GM18498 (cell line): ENCODE data around the gene DDX51.
A peak's percentile ranks its signal among the peaks of the same experiment; 100 is the strongest.
"Not testable (repeated sequence)": the region's sequence is repeated elsewhere in the genome, so short reads cannot be mapped to it uniquely, and the experiment has no call there.

ENCODE experiments used
- ATAC-seq: cut with Tn5 transposase; IDR thresholded peaks from one replicate; pipeline ENCODE4 v1.9.1; 2021; ENCODE audit warnings: mild to moderate bottlenecking, moderate library complexity; ENCODE audit not compliant: unreplicated experiment

Gene DDX51

DNA sequence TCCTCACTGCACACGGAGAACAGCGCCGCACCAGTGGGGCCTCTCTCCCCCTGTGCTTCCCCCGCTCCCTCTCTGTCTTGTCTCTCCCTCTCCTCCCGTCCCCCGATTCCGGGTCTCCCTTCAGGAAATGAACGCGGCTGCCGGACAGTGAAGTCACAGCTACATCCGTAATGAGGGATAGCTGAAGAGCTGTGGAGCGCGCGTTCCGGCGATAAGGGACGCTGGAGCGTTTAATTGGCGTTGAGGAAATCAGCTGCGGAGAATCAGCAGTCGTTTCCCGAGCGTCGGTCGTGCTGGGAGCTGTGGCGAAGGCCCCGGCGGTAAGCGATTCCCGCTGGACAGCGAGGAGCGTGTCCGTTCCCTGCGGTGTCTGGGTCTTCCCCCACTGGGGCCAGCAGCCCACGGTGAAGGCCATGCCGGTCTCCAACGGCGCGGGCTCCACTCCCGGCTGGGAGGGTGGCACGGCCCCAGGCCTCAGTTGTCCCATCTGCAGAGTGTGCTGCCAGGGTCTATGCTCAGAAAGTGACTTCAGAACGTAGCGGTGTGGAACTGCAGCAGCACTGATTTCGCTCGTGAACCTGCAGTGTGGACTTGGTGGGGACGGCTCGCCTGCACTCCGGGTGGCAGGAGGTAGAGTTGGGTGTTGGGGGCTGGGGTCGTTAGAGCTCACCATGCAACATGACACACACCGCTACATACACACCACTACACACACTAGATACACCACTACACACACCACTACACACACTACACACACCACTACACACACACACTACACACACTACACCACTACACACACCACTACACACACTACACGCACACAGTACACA is 11.0 kb upstream of the DDX51 start:
- no peak for ATAC-seq

DNA sequence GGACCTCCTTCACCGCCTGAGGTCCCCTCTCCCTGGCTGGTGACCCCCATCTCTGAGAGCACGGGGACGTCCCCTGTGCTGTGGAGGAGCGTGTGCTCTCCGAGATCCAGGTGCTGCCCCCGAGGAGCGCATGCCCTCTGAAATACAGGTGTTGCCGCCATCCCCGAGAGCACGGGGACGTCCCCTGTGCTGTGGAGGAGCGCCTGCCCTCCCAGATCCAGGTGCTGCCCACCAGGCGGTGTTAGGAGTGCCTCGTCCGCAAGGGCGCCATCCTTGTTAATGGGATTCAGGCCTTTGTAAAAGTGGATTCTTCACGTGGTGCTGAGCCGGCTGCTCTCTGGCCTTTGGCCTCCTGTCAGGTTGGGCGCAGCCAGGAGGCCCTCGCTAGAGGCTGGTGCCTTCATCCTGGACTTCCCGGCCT is 10.2 kb upstream of the DDX51 start:
- peak; percentile 39 for ATAC-seq

DNA sequence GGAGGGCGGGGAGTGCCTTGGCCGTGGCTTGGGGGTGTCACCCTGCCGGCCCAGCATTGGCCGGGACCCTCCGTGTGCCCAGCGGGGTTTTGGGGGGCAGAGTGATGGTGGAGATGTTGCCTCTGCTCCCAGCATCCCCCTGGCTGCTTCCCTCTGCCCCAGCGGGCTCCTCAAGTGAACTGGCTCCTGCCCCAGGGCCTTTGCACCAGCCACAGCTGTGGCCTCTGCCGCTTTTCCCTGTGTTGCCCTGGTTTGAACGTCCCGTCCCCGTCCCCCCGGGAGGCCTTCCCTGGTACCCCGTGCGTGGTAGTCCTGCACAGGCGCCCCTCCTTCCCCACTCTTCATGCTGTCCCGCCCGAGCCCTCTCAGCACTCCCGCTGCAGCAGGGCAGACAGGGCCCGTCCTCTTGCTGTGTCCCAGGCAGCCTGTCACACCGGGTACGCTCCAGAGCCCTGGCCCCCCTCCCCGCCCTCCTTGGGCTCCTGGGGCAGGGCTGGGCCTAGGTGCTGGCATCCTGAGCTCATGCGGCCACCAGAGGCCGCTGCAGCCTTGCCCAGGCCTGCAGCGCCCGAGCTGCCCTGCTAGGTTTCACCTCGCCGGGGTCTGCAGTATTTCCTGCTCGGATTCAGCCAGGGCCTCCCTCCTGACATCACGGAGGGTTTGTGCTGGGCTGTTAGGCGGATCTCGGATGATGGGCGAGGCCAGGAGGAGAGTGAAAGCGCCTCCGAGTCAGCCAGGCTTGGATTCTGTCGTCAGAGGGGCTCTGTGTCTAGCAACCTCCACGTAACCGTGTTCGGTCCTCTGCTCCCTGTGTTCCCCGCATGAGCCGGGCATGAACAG is 9.6 kb upstream of the DDX51 start:
- ATAC-seq = peak; percentile 85

DNA sequence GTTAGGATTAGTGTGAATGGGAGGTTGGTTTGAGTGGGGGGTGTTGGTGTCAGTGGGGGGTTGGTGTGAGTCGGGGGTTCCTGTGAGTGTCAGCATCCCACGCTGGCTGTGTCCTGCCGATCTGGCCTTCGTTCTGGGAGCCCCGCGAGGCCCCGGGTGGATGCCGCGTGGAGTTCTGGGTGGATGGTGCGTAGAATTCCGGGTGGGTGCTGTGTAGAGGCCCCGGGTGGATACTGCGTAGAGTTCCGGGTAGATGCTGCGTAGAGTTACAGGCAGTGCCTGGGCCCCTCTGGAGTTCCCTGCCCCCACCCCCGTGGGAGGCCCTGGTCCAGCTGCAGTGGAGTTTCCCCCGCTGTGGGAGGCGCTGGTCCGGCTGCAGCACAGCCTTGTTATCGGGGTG is 8.8 kb upstream of the DDX51 start:
- ATAC-seq = no peak

DNA sequence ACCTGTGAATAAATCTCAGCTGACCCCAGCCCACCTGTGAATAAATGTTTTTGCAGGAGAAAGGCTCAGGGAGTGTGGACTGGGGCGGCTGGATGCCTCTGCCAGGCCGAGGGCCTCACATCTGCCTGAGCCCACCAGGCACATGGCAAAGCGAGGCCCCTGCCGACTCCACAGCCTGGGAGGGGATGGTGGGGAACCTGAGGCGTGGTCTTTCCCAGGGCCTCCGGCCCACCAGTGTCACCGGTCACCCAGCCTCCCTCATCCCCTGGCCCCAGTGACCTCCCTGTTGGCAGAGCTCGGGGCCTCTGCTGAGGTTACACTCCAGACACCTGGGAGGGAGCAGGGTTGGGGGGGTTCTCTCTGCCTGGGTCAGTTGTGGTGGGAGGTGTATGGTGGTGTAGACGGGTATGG is 8.3 kb upstream of the DDX51 start:
- ATAC-seq = no peak

DNA sequence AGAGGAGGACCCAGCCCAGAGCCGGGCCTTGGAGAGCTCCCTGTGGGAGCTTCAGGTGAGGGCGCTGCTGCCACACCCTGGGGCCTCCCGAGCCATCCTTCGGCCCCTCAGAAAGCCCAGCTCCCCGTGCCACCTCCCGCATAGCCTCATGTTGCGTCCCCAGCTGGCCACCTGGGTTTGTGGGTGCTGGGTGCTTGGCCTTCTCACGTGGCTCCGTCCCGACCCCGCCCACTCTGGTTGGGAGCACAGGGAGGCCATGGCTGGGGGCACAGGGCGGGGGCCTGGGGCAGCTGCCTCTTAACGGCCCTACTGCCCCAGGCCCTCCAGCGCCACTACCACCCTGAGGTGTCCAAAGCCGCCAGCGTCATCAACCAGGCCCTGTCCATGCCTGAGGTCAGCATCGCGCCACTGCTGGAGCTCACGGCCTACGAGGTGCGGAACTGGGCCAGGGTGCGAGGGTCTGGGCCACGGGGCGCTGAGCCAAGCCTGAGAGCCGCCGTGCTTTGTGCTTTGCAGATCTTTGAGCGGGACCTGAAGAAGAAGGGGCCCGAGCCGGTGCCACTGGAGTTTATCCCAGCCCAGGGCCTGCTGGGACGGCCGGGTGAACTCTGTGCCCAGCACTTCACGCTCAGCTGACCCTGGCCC is 7.8 kb upstream of the DDX51 start:
- no peak for ATAC-seq

DNA sequence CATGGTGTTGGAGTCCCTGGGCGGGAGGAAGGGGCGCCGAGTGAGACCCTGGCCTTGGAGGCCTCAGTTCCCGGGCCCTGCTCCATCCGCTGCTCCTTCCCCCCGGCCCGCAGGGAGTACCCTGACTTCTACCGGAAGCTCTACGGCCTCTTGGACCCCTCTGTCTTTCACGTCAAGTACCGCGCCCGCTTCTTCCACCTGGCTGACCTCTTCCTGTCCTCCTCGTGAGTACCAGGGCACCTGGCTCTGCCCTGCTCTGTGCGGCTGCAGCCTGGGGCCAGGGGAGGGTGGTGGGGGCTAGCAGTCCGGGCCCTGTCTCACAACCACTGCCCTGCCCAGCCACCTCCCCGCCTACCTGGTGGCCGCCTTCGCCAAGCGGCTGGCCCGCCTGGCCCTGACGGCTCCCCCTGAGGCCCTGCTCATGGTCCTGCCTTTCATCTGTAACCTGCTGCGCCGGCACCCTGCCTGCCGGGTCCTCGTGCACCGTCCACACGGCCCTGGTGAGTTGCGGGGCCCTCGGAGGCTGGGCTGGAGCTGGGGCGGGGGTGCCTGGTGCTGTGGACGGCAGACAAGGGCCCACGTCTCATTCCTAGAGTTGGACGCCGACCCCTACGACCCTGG is 7.1 kb upstream of the DDX51 start:
- ATAC-seq = no peak

DNA sequence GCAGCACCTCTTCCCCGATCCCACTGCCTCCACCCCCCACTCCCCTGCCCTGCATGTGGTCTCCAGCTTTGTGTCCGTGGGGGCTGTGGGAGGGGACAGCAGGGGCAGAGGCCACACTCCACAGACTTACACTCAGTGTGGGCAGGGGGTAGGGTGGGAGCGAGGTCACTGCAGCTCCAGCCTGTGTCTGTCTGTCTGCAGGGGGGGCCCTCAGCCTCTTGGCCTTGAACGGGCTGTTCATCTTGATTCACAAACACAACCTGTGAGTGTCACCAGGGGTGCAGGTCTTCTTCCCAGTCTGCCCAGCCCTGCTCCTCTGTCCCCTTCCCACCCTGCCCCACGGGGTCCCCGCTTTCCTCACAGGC is 6.6 kb upstream of the DDX51 start:
- no peak for ATAC-seq

DNA sequence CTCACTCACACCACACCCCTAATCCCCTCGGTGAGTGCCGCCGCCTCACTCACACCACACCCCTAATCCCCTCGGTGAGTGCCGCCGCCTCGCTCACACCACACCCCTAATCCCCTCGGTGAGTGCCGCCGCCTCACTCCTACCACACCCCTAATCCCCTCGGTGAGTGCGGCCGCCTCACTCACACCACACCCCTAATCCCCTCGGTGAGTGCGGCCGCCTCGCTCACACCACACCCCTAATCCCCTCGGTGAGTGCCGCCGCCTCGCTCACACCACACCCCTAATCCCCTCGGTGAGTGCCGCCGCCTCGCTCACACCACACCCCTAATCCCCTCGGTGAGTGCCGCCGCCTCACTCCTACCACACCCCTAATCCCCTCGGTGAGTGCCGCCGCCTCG is 5.4 kb upstream of the DDX51 start:
- not testable (repeated sequence) for ATAC-seq

DNA sequence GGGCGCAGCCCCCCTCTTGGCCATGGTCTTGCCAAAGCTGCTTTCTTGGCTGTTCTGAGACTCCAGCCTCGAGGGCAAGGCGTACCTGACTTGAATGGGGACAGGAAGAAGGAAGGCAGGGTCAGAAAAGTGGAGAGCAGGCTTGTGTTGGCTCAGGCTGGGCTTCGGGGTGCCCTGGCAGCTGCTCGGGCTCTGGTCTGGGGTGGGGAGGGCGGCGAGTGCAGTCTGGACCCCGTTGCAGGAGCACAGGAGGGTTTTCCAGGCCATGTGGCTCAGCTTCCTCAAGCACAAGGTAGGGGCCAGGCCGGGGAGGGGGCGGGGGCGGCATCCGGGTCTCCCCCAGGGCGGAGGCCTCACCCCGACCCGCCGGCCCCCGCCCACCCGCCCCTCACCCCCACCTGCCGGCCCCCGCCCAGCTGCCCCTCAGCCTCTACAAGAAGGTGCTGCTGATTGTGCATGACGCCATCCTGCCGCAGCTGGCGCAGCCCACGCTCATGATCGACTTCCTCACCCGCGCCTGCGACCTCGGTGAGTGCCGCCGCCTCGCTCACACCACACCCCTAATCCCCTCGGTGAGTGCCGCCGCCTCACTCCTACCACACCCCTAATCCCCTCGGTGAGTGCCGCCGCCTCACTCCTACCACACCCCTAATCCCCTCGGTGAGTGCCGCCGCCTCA is 4.4 kb upstream of the DDX51 start:
- no peak for ATAC-seq

DNA sequence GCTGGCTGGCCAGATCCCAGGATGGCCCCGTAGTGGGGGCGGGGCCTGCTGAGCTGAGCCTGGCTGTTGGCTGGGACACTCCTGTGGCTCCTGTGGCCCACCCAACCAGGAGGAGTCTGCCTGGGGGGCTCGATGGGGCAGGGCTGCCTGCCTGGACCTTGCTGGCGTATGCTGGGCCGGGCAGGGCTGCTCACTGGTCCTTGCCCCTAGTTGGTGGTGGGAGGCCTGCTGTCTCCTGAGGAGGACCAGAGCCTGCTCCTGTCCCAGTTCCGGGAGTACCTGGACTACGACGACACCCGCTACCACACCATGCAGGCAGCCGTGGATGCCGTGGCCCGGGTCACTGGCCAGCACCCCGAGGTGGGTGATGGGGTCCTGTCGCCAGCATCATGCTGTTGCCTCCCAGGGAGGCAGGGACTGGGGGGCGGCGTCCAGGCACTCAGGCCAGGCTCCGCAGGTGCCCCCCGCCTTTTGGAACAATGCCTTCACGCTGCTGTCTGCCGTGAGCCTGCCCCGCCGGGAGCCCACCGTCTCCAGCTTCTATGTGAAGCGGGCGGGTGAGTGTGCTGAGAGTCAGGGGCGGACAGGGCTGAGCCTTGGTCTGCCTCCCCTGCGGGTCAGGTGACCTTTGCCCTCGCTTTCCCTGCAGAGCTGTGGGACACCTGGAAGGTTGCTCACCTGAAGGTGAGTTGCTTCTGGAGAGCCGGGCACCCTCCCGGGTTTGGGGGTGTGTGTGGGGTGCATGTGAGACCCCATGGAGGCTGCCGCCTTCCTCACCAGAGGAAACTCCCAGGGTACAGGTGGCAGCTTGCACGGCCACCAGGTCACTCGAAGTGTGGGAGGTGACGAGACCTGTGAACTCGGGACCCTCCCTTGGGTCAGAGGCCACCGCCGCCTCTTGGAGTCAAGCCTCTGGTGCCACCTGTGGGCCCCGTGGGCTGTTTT is 3.6 kb upstream of the DDX51 start:
- ATAC-seq = no peak

DNA sequence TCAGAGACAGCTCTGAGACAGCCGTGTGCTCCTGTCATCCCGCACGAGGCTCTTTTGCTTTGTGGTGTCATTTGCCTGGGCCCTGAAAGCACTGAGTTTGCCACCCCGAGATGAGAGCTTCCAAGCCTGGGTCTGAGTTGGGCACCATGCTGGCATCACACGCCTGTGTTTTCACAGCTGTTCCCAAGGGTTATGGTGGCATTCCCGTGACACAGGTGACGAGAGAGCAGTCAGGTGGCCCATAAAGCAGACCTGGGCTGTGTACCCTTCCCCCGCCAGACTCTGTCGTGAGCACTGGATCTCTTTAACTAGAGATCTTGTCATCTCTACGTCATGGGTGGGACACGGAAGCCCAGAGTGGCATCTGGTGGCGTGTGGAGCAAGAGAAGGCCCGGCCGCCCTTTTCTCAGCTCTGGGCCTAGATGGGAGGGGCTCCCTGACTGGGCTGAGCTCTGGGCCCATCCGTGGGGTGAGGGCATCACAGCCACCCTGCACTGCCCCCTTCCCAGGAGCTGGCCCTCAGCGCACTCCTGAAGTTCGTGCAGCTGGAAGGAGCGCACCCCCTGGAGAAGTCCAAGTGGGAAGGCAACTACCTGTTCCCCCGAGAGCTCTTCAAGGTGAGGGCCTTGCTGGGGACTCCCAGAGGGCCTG is 2.8 kb upstream of the DDX51 start:
- no peak for ATAC-seq

DNA sequence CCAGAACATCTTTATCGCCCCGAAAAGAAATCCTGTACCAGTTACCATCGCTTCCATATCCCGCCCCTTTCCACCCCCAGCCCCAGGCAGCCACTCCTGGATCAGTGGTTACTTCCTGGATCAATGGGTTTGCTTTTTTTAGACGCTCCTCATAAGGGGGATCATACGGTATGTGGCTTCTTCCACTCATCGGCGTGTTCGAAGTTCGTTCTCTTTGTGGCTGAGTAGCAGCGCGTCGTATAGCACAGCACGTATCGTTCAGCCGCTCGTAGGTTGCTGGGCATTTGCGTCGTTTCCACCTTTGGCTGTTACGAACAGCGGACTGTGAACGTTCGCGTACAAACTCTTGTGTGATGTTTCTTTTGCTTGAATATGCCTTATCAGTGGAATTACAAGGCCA is 2.0 kb upstream of the DDX51 start:
- no peak for ATAC-seq

DNA sequence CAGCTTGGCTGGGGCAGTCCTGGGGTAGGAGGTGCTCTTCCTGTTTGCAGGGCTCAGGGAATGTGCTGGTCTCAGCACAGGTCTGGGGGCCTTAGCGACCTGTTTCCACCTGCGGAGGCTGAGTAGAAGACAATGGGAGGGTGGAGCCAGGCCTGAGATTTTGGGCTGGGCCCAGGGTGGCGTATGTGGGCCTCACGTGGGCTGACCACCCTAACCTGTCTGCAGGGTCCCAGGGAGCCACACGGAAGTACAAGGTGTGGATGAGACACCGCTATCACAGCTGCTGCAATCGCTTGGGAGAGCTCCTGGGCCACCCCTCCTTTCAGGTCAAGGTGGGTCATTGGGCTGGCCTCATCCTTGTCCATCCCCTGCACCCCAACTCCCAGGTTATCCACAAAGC is 1.2 kb upstream of the DDX51 start:
- no peak for ATAC-seq

DNA sequence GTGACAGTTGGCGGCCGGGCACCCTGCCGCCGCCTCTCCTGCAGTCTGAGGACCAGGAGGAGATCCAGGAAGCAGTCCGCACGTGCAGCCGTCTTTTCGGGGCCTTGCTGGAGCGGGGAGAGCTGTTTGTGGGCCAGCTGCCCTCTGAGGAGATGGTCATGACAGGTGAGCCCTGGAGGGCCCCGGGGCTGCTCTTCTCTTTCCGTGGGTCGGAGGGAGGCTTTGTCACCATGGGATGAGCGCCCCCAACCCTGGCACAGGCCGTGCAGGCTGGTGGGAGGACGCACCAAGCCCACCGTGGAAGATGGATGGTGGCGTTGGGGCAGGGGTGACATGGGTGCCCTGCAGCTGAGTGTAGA is 670 bp upstream of the DDX51 start:
- ATAC-seq = no peak

DNA sequence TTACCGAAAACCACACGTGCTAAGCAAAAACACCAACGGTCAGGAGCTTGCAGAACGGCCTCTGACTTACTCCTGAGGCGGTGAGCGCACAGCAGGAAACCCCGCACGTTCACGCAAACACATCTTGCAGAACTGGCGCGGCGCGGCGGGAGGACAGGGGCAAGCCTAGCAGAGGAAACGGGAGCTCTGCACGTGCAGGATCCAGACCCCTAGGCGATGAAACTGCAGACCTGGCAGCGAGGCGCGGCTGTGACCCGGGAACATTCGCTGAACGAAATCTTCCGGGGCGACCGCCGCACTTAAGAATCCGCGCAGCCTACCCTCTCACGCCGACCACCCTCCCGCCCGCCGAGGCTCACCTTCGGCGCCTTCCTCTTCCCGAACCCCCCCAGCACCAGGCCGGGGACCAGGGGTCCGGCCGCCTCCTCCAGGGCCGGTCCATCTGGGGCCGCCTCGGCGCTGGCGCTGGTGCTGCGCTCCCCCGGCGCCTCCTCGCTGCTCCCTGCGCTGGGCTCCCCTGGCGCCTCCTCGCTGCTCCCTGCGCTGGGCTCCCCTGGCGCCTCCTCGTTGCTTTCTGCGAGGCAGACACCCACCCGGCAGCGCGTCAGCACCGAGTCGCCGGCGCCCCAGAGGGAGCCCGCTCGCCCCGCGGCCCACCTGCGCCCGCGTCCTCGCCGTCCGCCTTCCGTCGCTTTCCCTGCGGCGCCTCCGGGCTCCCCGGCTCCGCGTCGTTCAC is 615 bp downstream of the DDX51 start:
- peak; percentile 33 for ATAC-seq

DNA sequence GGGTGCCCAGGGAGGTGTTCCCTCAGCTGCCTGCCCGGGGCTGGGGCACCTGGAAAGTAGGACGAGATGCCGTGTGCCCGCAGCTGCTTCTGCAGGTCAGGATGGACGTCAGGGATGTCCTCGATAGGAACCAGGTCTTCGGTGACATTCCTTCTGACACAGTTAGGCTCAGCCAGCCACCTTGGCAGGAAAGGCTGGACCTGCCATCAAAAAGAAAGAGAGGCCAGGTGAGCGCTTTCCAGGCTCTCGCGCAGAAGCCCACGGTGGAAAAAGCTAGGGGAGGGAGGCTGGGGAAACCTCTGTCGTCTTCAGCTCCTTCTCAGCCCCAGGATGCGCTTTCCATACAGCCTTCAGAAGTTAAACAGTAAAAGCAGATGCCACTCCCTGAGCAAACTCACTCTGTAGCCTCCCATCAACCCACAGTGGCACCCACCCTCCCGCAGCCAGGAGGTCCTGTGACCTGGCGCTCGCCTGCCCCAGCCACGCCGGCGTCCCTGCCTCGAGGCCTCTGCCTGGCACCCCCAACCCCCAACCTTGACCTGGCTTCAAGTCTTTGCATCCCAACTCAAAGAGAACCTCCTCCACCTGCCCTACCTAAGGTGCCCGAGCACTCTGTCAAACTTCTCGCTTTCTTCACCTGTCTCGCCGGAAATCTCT is 1.3 kb downstream of the DDX51 start:
- ATAC-seq = no peak
